ACC112 (cell line): Measurements from ENCODE around the gene SLX9.
"Not testable (repeated sequence)": the region's sequence is repeated elsewhere in the genome, so short reads cannot be mapped to it uniquely, and the experiment has no call there.

Experiments used
- H2AFZ ChIP-seq: fragments of 200-600 bp; sonication (generic); one replicate; pipeline ENCODE4 v1.6.0; 2017; ENCODE audit warnings: antibody characterized with exemption, low read length; ENCODE audit not compliant: unreplicated experiment
- H3K27ac ChIP-seq: fragments of 200-600 bp; sonication (generic); 2 replicates; pipeline ENCODE4 v1.5.1; 2014; ENCODE audit warnings: low read depth, mild to moderate bottlenecking, antibody characterized with exemption, low read length, moderate library complexity
- H3K27me3 ChIP-seq: fragments of 200-600 bp; sonication (generic); 2 replicates; pipeline ENCODE4 v1.6.1; 2014; ENCODE audit warnings: mild to moderate bottlenecking, antibody characterized with exemption, low read length, moderate library complexity, mixed read lengths; ENCODE audit not compliant: insufficient read depth
- H3K36me3 ChIP-seq: fragments of 200-600 bp; sonication (generic); 2 replicates; pipeline ENCODE4 v1.6.1; 2016; ENCODE audit warnings: mild to moderate bottlenecking, antibody characterized with exemption, low read length, moderate library complexity, mixed read lengths; ENCODE audit not compliant: insufficient read depth
- H3K4me1 ChIP-seq: fragments of 200-600 bp; sonication (generic); one replicate; pipeline ENCODE4 v1.6.1; 2016; ENCODE audit warnings: low read length, mixed read lengths; ENCODE audit not compliant: insufficient read depth, unreplicated experiment, control insufficient read depth
- H3K4me3 ChIP-seq: fragments of 200-600 bp; sonication (generic); 2 replicates; pipeline ENCODE4 v1.5.1; 2014; ENCODE audit warnings: mild to moderate bottlenecking, low read depth, low read length
- H3K79me2 ChIP-seq: fragments of 200-600 bp; sonication (generic); one replicate; pipeline ENCODE4 v1.6.0; 2016; ENCODE audit warnings: low read length; ENCODE audit not compliant: control insufficient read depth, unreplicated experiment, insufficient read depth

The SLX9 gene

GRCh38 chr21:45020629-45021427 is 81.0 kb downstream of the SLX9 start:
- H3K27ac ChIP-seq = no peak overlapping the region
- H2AFZ ChIP-seq = no peak overlapping the region

GRCh38 chr21:45021428-45022347 is 81.9 kb downstream of the SLX9 start:
- H3K27me3 ChIP-seq = no peaks in the 10 kb centered on the region
- no peak overlapping the region for H2AFZ ChIP-seq
- H3K4me3 ChIP-seq = no peak overlapping the region
- H3K79me2 ChIP-seq = no peaks in the 10 kb centered on the region
- no peaks in the 10 kb centered on the region for H3K36me3 ChIP-seq
- H3K4me1 ChIP-seq = no peaks in the 10 kb centered on the region
- H3K27ac ChIP-seq = no peak overlapping the region

More at GRCh38 chr21:45020629-45021427, 81.0 kb downstream of the SLX9 start:
- Histone ChIP-seq H3K36me3 (no peaks in the 10 kb centered on the region), H3K79me2 (no peaks in the 10 kb centered on the region), H3K4me1 (no peaks in the 10 kb centered on the region), H3K27me3 (no peaks in the 10 kb centered on the region), H3K4me3 (no peak overlapping the region)

- no peaks in the 10 kb centered on the region for H3K36me3 ChIP-seq
- no peaks in the 10 kb centered on the region for H3K27me3 ChIP-seq
- no peak overlapping the region for H3K27ac ChIP-seq
- no peak overlapping the region for H2AFZ ChIP-seq
- no peaks in the 10 kb centered on the region for H3K4me1 ChIP-seq
- no peak overlapping the region for H3K4me3 ChIP-seq
- no peaks in the 10 kb centered on the region for H3K79me2 ChIP-seq
Measured at GRCh38 chr21:45022348-45022675, 82.5 kb downstream of the SLX9 start.

- Histone ChIP-seq H3K36me3 (no peaks in the 10 kb centered on the region), H2AFZ (no peak overlapping the region), H3K4me3 (no peak overlapping the region), H3K79me2 (no peaks in the 10 kb centered on the region), H3K27ac (no peak overlapping the region), H3K4me1 (no peaks in the 10 kb centered on the region), H3K27me3 (no peaks in the 10 kb centered on the region)
Measured at GRCh38 chr21:45022736-45023135, 82.9 kb downstream of the SLX9 start.

GRCh38 chr21:45024516-45024915 is 84.7 kb downstream of the SLX9 start:
- H2AFZ ChIP-seq, H3K4me3 ChIP-seq, H3K79me2 ChIP-seq, H3K27ac ChIP-seq, H3K4me1 ChIP-seq, H3K27me3 ChIP-seq, H3K36me3 ChIP-seq: not testable (repeated sequence)

GRCh38 chr21:45026066-45026745 is 86.4 kb downstream of the SLX9 start:
- no peaks in the 10 kb centered on the region for H3K79me2 ChIP-seq
- H3K27me3 ChIP-seq = no peaks in the 10 kb centered on the region
- H2AFZ ChIP-seq = no peak overlapping the region
- no peak overlapping the region for H3K4me3 ChIP-seq
- H3K27ac ChIP-seq = no peak overlapping the region
- H3K36me3 ChIP-seq = no peaks in the 10 kb centered on the region
- H3K4me1 ChIP-seq = no peaks in the 10 kb centered on the region
